Measurements from ENCODE around the gene GPR63.

GPR63 gene

GRCh38 chr6:96816301-96816817, 20.9 kb downstream of the GPR63 start:
- no peak for DNase-seq

DNA sequence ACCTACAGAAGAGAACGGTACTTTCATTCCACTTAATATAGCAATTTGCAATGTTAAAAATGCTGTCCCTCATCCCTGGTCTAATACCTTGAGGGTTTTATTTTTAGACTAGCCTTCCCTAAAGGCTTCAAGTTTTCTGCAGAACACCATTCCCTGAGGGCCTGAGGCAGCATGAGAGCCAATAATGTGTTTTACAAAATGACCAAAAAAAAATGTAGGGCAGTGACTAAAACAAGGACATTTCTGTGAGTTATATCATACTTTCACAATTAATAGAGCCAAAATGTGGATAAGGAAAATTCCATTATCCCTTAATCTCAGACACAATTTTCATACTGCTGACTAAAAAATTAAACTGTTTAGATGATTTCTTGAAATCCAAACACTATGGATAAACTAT, 22.7 kb downstream of the GPR63 start:
- DNase-seq = no peak

GRCh38 chr6:96812077-96812703, 25.1 kb downstream of the GPR63 start:
- DNase-seq = no peak

DNA sequence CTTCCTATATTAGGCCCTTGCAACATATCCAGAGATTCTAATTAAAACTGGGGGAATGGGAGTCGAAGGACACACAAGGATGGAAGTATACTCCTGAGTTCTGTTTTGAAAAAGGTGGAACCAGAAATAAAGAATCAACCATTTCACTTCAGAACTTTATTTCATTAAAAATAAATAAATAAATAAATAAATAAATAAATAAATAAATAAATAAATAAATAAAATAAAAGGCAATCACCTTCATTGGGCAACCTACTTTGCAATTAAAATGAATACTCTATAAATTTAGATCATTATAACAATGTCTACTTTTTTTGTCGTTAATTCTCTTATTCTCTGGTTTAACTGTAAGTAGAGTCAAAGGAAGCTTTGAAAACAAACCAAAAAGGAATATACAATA, 25.6 kb downstream of the GPR63 start:
- no peak for DNase-seq

GRCh38 chr6:96811136-96811535, 26.1 kb downstream of the GPR63 start:
- no peak for DNase-seq

GRCh38 chr6:96809119-96809518, 28.2 kb downstream of the GPR63 start:
- DNase-seq = no peak

- no peak for DNase-seq
Measured at GRCh38 chr6:96803106-96803481, 34.2 kb downstream of the GPR63 start.

DNA sequence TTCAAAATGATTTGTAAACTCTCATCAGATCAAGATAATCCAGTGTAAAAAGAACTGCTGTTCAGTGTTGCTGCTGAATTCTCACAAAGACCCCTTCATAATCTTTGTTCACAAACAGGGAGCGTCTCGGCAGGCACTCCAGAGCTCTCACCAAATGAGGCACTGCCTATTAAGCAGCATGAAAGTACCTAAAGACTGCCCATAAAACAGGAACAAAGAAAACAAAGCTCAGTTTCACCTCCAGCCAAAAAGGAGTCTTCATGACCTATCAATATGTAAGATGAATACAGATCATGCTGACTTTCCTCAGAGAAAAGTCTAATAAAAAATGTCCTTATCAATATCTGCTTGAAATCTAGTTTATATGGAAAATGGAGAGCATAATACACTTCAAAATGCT, 41.8 kb downstream of the GPR63 start:
- no peak for DNase-seq

DNA sequence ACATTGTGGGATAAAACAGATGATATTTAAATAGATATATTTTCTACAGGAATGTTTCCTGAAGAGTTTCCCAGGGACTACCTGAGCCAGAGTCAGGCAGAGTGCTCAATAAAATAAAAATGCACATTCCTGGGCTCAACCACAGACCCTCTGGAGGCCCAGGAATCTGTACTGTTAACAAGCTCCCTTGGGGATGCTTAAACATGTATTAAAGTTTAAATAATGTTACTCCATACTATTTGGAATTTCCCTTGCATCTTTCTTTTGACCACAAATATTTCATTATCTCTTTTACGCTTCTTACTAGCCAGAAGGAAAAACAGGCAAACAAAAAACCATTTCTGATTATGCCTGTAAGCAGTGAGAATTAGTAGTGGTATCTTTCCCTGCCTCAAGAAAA, 42.3 kb downstream of the GPR63 start:
- no peak for DNase-seq

DNA sequence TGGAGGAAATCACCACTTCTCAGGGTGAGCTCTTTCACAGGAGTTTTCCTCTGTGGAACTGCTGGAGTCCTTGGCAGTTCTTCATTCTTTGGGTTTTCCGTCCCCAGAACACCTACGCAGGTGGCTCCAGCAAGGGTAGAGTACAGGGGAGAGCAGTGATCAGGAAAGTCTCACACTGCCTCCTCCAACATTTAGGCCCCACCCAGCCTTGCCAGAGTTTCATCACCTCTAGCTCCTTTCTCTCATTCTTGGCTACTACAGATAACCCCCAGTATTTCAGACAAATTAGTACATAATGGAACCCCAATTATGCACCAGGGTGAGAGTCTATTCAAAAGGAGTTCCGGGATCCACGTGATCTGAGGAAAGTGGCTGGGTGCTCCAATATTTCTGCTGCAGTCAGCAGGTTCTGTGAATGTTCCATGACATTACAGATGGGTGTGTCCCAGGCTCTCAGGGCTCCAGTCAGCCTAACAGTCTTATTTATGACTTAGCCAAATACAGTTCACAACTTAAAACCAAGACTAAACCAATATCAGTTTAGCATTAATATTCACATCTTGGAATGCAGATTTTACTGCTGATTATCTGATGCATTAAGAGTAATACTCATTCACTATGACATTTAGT, 44.6 kb downstream of the GPR63 start:
- no peak for DNase-seq

DNA sequence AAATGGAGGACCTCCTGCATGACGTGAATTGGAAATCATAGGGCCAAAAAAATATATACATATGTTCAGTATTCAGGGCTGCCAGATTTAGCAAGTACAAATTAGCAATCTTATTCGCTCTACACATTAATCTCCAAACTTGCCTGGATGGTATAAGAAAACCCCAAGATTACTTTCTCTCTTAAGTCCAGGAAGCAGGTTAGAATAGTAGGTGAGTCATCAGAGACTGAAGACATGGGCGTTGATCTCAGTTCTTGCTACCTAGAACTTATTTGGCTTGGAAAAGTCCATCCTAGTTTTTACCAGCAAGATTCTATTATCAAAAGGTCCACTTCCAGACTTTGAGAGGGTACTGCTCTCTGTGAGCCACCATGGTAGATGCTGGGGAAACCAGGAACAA, 47.4 kb downstream of the GPR63 start:
- DNase-seq = no peak

DNA sequence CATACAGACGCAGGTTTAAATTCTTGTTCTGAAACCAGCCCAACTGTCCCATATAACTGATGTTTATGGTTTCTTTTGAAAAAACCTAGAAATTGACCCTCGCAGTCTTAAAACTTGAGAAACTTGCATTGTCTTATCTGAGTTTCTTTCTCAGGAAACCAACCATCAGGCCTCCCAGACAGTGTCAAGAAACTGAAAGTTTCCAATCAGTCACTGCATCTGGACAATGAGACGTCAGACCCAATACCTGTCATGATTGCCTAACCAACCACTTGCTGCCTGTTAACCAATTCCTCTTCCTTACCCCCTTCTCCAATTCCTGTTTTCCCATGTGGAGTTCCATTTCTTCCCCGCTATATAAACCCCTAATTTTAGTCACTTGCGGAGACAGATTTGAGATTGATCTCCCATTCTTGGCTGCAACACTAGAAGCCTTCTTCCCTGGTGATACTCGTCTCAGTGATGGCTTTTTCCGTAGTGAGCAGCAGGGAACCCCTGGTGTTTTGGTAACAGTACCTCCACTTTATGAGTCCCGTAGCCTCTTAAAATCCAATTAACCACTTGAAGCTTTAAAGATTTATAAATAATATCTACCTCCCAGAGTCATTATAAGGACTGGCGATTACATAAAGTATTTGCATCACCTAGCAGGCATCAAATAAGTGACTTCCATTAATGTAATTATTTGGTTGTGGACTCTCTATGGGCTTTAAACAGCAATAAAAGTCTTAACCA, 49.3 kb downstream of the GPR63 start:
- DNase-seq = no peak

- DNase-seq = no peak
Measured at GRCh38 chr6:96786336-96786735, 50.9 kb downstream of the GPR63 start.

GRCh38 chr6:96784650-96785049, 52.6 kb downstream of the GPR63 start:
- DNase-seq = no peak

DNA sequence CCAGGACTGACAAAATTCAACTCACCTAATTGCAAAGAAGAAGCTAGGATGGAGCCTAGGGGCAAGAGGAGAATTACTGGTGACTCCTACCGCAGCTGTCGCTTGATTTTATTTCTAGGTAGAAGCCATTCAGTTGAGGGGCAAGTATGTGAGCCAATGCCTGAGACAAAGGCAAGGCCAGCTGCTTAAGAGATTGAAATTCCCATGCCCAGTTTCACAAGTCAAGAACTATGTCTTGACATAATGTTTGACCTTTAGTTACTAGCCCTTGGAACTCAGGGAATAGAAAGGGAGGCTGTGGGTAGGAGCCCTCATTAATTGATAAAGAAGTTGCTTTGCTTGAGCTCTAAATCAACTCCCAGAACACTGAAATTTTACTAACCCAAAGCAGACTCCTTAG, 54.0 kb downstream of the GPR63 start:
- DNase-seq = no peak

- no peak for DNase-seq
Measured at GRCh38 chr6:96781557-96781956, 55.7 kb downstream of the GPR63 start.

DNA sequence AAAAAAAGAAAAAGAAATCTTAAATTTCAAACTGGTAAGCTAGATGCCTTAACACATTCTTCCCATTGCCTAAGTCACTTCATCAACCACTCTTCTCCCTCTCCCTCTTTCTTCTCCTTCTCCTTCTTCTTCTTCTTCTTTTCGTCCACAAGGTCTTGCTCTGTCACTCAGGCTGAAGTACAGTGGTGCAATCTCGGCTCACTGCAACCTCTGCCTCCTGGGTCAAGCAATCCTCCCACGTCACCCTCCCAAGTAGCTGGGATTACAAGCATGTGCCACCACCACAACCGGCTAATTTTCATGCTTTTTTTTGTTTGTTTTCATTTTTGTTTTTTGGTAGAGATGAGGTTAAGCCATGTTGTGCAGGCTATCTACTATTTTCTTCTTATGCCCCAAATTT, 60.2 kb downstream of the GPR63 start:
- no peak for DNase-seq

DNA sequence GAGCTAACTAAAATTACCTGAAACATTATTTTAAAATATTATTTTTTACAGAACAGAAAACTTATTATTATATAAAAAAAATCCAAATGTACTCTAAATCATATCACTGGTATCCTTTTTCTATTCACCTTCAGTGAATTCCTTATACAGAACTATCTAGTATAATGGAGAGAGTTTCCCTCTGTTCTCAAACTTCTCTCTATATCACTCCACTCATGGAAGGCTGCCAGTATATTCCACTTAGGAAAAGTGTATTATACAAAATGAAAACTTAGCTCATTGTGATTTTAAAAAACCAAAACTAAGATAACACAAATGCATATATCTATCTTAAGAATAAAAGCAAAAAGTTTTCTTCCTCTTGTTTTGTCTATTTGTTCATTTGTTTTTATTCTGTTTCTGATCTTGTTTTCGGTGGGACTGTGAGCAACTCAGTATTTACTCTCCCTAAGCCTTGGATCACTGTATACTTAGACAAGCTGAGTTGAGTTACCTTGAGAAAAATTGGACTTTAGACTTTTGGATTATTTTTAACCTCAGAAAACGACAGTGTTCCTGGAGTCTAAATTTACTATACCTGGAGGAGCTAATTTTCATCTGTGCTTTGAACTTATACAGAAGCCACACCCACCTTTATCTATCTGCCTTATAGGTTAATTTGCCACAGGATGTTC, 61.4 kb downstream of the GPR63 start:
- no peak for DNase-seq

- DNase-seq = no peak
Measured at GRCh38 chr6:96766769-96767168, 70.5 kb downstream of the GPR63 start.

DNA sequence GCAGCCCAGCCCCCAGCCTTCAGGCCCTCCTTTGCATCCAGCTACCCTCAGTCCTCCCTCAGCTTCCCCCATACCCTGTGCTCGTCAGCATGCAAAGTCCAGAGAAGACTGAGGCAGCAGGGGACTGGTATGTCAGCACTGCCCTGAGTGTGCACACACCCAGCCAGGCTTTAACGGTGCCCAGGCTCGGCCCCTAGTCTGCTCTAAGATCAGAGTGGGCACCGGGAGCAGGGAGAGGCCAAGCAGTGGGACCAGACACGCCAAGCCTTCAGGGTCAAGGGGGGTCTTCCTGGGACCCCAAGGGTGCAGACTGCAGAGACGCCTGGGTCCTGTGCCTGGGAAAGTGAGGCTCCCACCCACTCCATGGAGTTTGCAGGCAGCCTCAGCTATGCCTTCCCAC, 74.7 kb downstream of the GPR63 start:
- DNase-seq = no peak

DNA sequence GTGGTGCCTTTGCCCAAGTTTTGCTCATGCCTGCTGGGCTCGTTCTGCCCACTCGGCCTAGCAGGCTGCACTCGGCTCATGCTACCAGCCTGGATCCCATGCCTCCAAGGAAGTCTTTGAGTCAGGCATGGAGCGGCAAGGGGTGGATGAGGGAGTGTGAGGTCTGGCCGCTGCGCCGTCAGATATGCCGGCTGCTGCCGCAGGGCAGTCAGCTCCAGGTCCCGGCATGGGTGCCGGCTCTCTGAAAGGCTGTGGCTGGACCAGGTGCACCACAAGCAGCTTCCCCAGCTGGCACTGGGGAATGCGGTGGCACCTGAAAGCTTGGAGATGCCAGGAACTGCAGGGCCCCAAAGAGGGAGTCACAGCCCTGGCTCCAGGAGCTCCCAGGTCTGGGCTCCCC, 75.5 kb downstream of the GPR63 start:
- DNase-seq = no peak

DNA sequence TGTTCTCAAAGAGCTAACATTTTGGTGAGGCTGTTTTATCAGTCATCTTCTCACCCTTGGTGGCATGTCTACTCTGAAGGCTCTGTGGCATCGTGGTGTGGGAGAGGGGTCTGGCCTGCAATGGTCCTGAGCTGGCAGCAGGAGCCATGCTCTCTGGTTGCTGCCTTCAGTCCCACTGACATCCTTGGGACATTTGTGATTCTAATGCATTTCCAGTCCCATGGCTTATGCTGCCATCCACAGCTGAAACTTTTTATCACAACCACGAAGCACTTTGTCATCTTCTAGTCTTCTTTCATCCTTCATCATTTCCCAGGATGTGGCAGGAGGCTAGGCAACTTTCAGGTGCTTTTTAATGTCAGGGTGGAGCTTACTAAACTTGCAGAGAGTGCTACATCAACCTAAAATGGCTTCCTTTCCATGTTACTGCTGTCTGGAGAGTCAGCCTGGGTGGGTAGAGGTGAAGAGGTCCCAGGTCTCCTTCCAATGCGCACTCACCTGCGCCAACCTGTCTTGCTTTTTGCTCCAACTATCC, 77.1 kb downstream of the GPR63 start:
- no peak for DNase-seq

GRCh38 chr6:96755096-96755495, 82.2 kb downstream of the GPR63 start:
- no peak for DNase-seq

DNA sequence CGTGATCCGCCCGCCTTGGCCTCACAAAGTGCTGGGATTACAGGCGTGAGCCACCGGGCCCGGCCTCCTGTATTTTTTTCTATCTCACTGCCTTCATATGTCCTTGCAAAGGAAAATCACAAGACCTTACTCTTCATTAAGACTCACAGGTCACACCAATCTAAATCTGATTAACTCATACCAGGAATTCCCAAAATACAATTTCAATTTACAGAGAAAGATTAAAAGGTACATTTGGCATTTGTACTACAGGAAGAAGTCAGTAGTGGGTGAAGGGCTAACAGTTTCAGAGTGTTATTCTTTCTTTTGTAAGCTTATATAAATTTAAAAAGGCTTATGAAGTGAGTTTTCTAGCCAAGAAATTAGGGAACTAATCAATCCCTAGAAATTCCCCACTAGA, 87.4 kb downstream of the GPR63 start:
- no peak for DNase-seq

Data from NCI-H510A treated with DMSO at 0.1 percent for 48 hours (cell line).